ENCODE measurements around the gene HERC3.

Gene HERC3

GRCh38 chr4:88661739-88662138, 69.5 kb downstream of the HERC3 start:
- TF ChIP-seq SPI1 (IDR thresholded peaks at IDR 0.05; ENCODE audit: borderline replicate concordance, low read depth) (no peak), GABPA (IDR thresholded peaks at IDR 0.05; ENCODE audit: low read depth) (no peak), POLR2AphosphoS5 (IDR thresholded peaks at IDR 0.05; ENCODE audit: low read depth) (no peak)
- TF ChIP-seq, protein P1, sequence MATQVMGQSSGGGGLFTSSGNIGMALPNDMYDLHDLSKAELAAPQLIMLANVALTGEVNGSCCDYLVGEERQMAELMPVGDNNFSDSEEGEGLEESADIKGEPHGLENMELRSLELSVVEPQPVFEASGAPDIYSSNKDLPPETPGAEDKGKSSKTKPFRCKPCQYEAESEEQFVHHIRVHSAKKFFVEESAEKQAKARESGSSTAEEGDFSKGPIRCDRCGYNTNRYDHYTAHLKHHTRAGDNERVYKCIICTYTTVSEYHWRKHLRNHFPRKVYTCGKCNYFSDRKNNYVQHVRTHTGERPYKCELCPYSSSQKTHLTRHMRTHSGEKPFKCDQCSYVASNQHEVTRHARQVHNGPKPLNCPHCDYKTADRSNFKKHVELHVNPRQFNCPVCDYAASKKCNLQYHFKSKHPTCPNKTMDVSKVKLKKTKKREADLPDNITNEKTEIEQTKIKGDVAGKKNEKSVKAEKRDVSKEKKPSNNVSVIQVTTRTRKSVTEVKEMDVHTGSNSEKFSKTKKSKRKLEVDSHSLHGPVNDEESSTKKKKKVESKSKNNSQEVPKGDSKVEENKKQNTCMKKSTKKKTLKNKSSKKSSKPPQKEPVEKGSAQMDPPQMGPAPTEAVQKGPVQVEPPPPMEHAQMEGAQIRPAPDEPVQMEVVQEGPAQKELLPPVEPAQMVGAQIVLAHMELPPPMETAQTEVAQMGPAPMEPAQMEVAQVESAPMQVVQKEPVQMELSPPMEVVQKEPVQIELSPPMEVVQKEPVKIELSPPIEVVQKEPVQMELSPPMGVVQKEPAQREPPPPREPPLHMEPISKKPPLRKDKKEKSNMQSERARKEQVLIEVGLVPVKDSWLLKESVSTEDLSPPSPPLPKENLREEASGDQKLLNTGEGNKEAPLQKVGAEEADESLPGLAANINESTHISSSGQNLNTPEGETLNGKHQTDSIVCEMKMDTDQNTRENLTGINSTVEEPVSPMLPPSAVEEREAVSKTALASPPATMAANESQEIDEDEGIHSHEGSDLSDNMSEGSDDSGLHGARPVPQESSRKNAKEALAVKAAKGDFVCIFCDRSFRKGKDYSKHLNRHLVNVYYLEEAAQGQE (IDR thresholded peaks at IDR 0.05; ENCODE audit: insufficient replicate concordance, low read depth): no peak
- TF ChIP-seq, protein P2, sequence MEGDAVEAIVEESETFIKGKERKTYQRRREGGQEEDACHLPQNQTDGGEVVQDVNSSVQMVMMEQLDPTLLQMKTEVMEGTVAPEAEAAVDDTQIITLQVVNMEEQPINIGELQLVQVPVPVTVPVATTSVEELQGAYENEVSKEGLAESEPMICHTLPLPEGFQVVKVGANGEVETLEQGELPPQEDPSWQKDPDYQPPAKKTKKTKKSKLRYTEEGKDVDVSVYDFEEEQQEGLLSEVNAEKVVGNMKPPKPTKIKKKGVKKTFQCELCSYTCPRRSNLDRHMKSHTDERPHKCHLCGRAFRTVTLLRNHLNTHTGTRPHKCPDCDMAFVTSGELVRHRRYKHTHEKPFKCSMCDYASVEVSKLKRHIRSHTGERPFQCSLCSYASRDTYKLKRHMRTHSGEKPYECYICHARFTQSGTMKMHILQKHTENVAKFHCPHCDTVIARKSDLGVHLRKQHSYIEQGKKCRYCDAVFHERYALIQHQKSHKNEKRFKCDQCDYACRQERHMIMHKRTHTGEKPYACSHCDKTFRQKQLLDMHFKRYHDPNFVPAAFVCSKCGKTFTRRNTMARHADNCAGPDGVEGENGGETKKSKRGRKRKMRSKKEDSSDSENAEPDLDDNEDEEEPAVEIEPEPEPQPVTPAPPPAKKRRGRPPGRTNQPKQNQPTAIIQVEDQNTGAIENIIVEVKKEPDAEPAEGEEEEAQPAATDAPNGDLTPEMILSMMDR (IDR thresholded peaks at IDR 0.05; ENCODE audit: insufficient read depth, low read length): no peak
- Histone ChIP-seq H3K4me3 (replicated peaks; ENCODE audit: insufficient read depth, low read length) (no peak overlapping the region), H3K27me3 (ENCODE audit: insufficient read depth, poor library complexity, severe bottlenecking) (no peaks in the 10 kb centered on the region), H3K27ac (replicated peaks) (no peak overlapping the region)
- no peak for DNase-seq (ENCODE audit: low read depth in 1 of 2, low spot score in 1 of 2)

- H3K4me3 ChIP-seq (replicated peaks; ENCODE audit: insufficient read depth, low read length): no peak overlapping the region
- no peaks in the 10 kb centered on the region for H3K27me3 ChIP-seq (ENCODE audit: insufficient read depth, poor library complexity, severe bottlenecking)
- H3K27ac ChIP-seq (replicated peaks): no peak overlapping the region
- TF ChIP-seq, protein P2 (IDR thresholded peaks at IDR 0.05; ENCODE audit: insufficient read depth, low read length): peak; percentile 46
- TF ChIP-seq, protein P1 (IDR thresholded peaks at IDR 0.05; ENCODE audit: insufficient replicate concordance, low read depth): no peak
- no peak for DNase-seq (ENCODE audit: low read depth in 1 of 2, low spot score in 1 of 2)
These were observed 80.7 kb downstream of the HERC3 start for GRCh38 chr4:88672987-88673386.

GRCh38 chr4:88673886-88674285, 81.6 kb downstream of the HERC3 start:
- Histone ChIP-seq H3K27ac (replicated peaks) (no peak overlapping the region), H3K4me3 (replicated peaks; ENCODE audit: insufficient read depth, low read length) (no peak overlapping the region), H3K27me3 (ENCODE audit: insufficient read depth, poor library complexity, severe bottlenecking) (no peaks in the 10 kb centered on the region)
- DNase-seq (ENCODE audit: low read depth in 1 of 2, low spot score in 1 of 2): no peak
- TF ChIP-seq GABPA (IDR thresholded peaks at IDR 0.05; ENCODE audit: low read depth): no peak
- TF ChIP-seq POLR2AphosphoS5 (IDR thresholded peaks at IDR 0.05; ENCODE audit: low read depth): no peak
- TF ChIP-seq, protein P2 (IDR thresholded peaks at IDR 0.05; ENCODE audit: insufficient read depth, low read length): no peak
- TF ChIP-seq SPI1 (IDR thresholded peaks at IDR 0.05; ENCODE audit: borderline replicate concordance, low read depth): no peak
- TF ChIP-seq, protein P1 (IDR thresholded peaks at IDR 0.05; ENCODE audit: insufficient replicate concordance, low read depth): no peak

All from HL-60 (cell line).